T-helper 1 cell treated with Interleukin-12 subunit alpha and Interleukin-12 subunit beta and Interleukin-4 antibody, amounts not matched to agents 30 ng/mL and 1 ng/mL, for 36 hours (primary cell): ENCODE measurements around the gene RBMS3. TPM values are rescaled to one million over a fixed set of nuclear protein-coding genes. Genes with fewer than 3 reads are reported as not detected.
"Not testable (repeated sequence)": the region's sequence is repeated elsewhere in the genome, so short reads cannot be mapped to it uniquely, and the experiment has no call there.

Experiments used
- intact Hi-C: fragments of 100-400 bp; cut with micrococcal nuclease; formaldehyde crosslinking; loops from one replicate; pipeline ENCODE4 v1.15.1; 2024
- total RNA-seq: library from RNA; stranded (reverse); gene quantifications from 2 replicates; pipeline ENCODE4 v1.2.3, GENCODE V29; 2022

RBMS3 gene
- total RNA-seq, 1 donor from 2014 or later: 4.1 TPM

DNA sequence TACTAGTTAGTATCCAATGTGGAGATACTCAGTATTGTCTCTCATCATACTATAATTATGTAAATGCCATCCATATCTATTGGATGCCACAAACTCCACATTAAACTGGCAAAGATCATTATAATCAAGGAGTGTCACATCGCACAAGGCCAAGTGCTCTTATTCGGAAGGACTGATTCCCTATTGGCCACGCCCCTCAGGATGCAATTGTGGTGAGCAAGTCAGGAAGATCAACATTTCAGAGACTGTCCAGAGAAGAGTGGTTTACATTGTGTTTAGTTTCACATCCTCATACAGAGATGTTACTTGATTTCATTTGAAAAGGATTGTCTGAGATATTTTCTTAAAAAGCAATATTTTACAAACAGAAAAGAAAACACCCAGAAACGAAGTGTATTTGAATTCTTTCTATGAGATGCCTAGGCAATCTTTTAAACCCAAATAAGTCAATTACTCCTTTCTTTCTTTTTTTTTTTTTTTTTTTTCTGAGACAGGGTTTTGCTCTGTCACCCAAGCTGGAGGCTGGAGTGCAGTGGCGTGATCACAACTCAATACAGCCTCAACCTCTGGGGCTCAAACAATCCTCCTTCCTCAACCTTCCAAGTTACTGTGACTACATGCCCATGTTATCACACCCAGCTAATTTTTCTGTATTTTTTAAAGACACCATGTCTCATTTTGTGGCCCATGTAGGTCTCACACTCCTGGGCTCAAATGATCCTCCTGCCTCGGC, 369.1 kb downstream of the RBMS3 start:
- intact Hi-C loops: no loop called here

DNA sequence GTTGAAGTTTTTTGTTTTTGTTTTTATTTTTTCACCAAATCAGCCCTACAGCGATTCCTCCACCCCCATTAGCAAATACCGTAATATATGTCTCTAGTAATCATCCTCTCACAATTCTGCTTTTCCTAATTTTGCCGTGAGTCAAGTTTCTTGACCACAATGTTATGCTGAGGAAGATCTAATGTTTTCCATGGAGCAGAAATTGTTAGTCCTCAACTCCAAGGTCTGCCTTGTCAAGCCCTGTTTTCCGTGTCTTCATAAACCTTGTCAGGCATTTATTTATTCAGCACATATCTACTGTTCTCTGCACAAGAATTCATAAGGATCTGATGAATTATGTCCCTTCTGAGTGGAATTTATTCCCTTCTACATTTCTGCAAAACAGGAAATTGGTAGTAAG, 372.8 kb downstream of the RBMS3 start:
- intact Hi-C loops: no loop called here

GRCh38 chr3:29655015-29655747, 374.3 kb downstream of the RBMS3 start:
- intact Hi-C loops: no loop called here

- intact Hi-C loops: no loop called here
These were observed 384.8 kb downstream of the RBMS3 start for GRCh38 chr3:29665688-29666087.

GRCh38 chr3:29668233-29668632, 387.4 kb downstream of the RBMS3 start:
- intact Hi-C loops: no loop called here

DNA sequence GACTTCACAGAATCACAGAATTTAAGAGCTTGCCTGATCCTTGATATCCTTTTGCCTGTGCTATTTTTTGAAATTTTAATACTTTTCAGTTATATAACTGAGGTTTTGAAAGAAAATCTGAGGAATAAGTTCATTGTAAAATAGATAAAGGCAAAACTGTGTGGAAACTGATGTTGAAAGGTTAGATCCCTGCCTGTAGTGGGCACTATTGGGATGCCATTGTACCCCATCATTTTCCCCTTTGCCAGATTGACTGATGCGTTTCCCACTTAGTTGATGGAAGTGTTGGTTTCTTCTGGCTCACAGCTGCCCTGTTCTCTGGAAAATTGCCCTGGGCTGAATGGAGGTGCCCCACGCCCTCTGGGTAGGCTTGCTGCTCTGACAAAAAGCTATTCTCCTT, 387.9 kb downstream of the RBMS3 start:
- intact Hi-C loops: no loop called here

DNA sequence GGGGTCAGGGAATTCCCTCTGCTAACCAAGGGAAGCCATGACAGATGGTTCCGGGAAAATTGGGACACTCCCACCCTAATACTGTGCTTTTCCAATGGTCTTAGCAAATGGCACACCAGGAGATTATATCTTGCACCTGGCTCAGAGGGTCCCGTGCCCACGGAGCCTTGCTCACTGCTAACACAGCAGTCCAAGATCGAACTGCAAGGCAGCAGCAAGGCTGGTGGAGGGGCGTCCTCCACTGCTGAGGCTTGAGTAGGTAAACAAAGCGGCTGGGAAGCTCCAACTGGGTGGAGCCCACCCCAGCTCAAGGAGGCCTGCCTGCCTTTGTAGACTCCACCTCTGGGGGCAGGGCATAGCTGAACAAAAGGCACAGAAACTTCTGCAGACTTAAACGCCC, 389.6 kb downstream of the RBMS3 start:
- intact Hi-C loops: not testable (repeated sequence)

DNA sequence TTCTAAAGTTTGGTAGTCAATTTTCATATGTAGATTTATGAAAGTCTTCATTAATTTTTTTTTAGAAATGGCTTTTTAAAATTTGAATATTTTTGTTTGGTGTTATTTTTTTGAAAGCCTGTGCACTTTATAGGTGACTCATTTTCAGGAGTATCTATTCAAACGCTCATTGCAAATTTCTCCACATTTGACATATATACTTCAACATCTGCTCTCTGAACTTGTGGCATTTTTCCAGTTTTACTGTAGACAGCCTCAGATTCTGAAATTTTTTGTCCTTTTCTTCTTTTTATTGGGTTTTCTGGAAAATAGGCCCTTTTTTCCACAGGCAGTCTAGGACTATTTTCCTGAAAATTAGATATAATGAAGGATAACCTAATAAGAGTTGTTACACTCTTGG, 396.6 kb downstream of the RBMS3 start:
- intact Hi-C loops: no loop called here

DNA sequence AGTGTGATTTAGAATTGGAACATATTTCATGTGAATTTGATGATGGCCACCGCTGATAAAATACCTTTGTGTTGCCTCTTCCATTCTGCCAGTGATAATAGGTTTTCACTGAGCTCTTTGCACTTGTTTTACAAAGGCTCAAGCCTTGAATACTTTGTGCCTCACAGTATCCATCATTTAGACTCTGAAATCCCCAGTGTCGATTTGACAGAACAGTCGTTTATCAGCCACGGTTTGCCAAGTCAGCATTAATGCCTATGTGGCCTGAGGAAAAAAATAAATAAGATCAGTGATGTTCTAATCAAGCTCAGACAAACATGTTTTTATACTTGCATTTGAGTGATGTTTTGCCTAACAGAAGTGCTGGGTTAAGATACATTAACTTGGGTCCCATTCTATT, 399.1 kb downstream of the RBMS3 start:
- intact Hi-C loops: loop anchor here (10.0 kb wide), 1 partner anchor 495 kb away; no protein-coding TSS in a partner anchor

- intact Hi-C loops: loop anchor here (10.0 kb wide), 1 partner anchor 499 kb away; no protein-coding TSS in a partner anchor
These were observed 402.4 kb downstream of the RBMS3 start for GRCh38 chr3:29683018-29683993.

GRCh38 chr3:29686889-29687592, 406.2 kb downstream of the RBMS3 start:
- intact Hi-C loops: loop anchor here (1.0 to 10.0 kb wide), 3 partner anchors 405 to 535 kb away; no protein-coding TSS in a partner anchor

DNA sequence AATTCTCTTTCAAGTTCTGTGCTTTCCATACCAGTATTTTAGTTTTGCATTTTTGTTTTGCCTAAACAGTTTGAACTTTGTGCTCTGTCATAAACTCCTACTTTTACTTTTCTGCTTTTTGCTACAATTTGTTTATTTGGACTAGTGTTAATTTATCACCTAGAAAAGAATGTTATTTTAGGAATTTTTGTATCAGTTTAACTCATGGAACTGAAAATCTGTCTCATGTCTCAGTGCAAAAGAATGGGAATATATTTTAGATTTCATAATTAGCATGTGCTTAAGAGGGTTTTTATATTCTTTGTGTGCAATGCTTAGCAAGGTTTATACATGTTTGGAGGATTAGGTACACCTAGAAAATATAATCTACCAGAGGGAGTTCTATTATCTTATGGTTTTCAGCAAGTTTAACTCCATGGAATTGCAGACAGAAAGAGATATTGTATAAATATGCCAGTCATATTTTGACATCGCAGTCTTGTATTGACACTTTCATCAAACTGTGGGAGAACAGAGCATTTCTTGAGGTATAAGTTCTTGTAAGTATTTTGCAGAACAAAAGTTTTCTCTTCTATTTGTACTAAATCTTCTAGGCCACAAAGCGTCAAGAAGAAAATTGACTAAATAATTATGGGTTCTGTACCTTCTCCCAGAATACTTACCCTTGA, 409.9 kb downstream of the RBMS3 start:
- intact Hi-C loops: no loop called here

- intact Hi-C loops: loop anchor here (2.0 kb wide), 1 partner anchor 753 kb away; no protein-coding TSS in a partner anchor
These were observed 413.0 kb downstream of the RBMS3 start for GRCh38 chr3:29693863-29694262.

DNA sequence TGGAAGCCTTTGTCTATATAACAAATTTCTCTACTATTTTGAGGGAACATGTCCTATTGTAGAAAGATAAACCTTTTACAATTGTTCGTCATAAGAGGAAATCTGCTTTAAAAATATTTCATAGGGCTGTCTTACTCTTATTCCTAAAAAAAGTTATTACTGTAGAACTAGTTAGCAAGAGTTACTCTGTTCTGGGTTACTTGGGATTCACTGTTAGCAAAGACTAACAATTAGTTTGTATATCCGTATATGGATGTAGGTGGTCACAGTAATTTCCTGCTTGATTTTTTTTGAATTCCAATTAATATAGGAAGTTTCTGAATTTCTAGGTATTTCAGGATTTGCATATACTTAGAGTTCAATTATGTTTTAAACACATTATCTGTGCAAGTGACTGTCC, 413.5 kb downstream of the RBMS3 start:
- intact Hi-C loops: loop anchor here (2.0 kb wide), 1 partner anchor 754 kb away; no protein-coding TSS in a partner anchor

GRCh38 chr3:29694783-29695182, 413.9 kb downstream of the RBMS3 start:
- intact Hi-C loops: loop anchor here (2.0 kb wide), 1 partner anchor 754 kb away; no protein-coding TSS in a partner anchor

GRCh38 chr3:29695201-29695600, 414.3 kb downstream of the RBMS3 start:
- intact Hi-C loops: loop anchor here (2.0 kb wide), 1 partner anchor 754 kb away; no protein-coding TSS in a partner anchor

DNA sequence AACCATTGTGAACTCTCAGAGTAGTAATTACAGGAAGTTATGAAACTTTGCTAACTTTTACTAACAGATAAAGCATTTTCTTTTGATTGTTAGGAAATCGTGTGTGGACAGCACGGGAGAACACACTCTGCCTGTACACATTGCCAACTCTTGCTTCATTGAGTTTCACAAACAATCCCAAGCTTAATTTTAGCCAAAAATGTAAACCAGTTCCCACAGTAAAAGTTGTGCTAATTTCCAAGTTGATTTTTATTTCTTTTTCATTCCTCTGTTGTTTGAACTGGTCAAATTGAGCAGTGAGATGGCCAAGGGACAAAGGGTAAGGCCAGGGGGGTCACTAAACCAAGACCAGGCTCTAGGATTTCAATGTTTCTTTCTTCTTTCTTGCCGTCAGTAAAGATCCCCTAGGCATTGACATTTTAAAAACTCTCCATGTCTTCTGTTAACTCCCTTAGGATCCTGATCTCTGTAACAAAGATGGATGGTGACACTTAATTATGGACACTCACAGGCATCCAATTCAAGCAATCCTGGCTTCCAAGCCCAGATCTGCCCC, 414.9 kb downstream of the RBMS3 start:
- intact Hi-C loops: loop anchor here (2.0 kb wide), 1 partner anchor 755 kb away; no protein-coding TSS in a partner anchor

- intact Hi-C loops: no loop called here
These were observed 415.4 kb downstream of the RBMS3 start for GRCh38 chr3:29696311-29696710.

DNA sequence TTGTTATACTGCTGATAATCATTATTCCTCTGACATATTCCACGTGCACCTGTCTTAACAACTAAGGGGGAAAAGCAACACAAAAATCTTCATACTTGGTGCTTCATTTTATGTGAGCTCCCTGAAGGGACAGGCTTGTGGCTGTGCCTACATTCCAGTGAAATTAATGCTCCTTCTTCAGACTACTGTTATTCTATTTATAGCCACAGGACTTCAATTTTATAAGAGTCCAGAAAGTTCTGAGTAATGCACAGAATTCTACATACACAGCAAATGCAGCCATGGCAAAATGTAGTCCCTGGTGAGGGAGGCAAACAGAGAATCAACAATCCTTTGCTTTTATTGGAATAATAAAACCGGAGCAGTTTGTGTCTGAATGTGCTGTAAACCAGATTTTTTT, 417.1 kb downstream of the RBMS3 start:
- intact Hi-C loops: no loop called here

DNA sequence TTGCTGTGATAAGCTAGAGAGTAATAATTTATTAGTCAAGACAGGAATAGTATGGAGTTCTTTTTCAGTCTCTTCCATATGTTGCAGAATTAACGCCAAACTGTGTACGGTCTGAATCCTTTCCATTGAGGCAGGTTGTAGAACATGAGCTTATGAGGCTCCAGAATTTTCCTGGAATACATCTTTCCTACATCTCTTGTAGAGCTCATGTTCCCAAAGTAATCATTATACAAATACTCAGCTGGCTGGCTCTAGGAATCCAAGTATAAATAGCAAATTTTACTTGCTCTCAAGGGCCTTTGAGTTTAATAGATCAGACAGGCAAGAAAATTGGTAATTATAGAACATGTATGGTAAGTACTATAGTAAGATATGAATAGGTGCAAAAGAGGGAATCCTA, 419.4 kb downstream of the RBMS3 start:
- intact Hi-C loops: no loop called here
